ENCODE measurements around the gene DENND2C.

Gene DENND2C

DNA sequence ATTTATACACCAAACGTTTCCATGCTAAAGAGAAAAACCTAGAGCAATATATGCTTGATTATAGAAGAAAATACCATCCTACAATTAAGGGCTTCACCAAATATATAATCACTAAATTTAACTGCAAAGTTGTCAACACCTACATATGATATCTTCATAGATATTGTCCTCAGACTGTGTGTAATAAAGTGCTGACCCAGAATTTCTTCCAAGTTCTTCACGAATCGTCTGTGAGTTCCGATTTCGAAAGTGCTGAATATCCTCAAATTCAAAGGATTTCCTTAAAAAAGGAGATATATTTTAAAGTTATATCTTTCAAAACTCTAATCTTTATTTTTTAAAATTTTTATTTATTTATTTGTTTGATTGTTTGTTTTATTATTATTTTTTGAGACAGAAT, 46.5 kb downstream of the DENND2C start:
- Histone ChIP-seq H3K4me3 (IDR thresholded peaks at IDR 0.05; ENCODE audit: insufficient read depth, low read depth, low read length) (no peak overlapping the region), H3K79me2 (ENCODE audit: insufficient read depth, low read depth) (no peaks in the 10 kb centered on the region), H2AFZ (ENCODE audit: low read depth) (no peak overlapping the region), H4K20me1 (ENCODE audit: insufficient read depth) (no peaks in the 10 kb centered on the region), H3K36me3 (ENCODE audit: insufficient read depth) (no peaks in the 10 kb centered on the region), H3K27ac (no peak overlapping the region), H3K4me1 (ENCODE audit: low read depth, poor library complexity, severe bottlenecking) (no peaks in the 10 kb centered on the region), H3K9ac (no peak overlapping the region), H3K27me3 (ENCODE audit: insufficient read depth, low read depth) (no peaks in the 10 kb centered on the region), H3K4me2 (no peak overlapping the region)
- TF ChIP-seq, protein P1, sequence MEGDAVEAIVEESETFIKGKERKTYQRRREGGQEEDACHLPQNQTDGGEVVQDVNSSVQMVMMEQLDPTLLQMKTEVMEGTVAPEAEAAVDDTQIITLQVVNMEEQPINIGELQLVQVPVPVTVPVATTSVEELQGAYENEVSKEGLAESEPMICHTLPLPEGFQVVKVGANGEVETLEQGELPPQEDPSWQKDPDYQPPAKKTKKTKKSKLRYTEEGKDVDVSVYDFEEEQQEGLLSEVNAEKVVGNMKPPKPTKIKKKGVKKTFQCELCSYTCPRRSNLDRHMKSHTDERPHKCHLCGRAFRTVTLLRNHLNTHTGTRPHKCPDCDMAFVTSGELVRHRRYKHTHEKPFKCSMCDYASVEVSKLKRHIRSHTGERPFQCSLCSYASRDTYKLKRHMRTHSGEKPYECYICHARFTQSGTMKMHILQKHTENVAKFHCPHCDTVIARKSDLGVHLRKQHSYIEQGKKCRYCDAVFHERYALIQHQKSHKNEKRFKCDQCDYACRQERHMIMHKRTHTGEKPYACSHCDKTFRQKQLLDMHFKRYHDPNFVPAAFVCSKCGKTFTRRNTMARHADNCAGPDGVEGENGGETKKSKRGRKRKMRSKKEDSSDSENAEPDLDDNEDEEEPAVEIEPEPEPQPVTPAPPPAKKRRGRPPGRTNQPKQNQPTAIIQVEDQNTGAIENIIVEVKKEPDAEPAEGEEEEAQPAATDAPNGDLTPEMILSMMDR (conservative IDR thresholded peaks at IDR 0.05; ENCODE audit: low read depth, low read length), result no peak

DNA sequence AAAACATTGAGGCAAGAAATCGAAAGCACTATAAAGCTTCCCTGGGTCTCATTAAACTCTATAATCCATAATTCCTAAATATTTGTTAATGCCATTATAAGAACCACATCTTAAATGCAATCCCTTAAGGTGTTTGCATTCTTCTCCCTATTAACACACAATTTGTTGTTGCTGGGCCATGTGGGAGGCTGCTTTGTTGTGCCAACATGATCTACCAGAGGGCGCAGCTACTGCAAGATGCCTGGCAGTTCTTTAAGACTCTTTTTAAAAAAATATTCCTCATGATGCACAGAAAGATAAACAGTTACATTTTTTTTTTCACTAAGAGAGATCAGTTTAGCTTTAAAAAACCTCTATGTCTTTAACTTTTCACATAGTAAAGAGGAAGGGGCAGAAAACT, 49.4 kb downstream of the DENND2C start:
- no peaks in the 10 kb centered on the region for H3K27me3 ChIP-seq (ENCODE audit: insufficient read depth, low read depth)
- H3K4me2 ChIP-seq, result no peak overlapping the region
- TF ChIP-seq, protein P1 (conservative IDR thresholded peaks at IDR 0.05; ENCODE audit: low read depth, low read length), result no peak
- H4K20me1 ChIP-seq (ENCODE audit: insufficient read depth), result no peaks in the 10 kb centered on the region
- H3K27ac ChIP-seq, result no peak overlapping the region
- no peak overlapping the region for H2AFZ ChIP-seq (ENCODE audit: low read depth)
- no peak overlapping the region for H3K9ac ChIP-seq
- H3K4me1 ChIP-seq (ENCODE audit: low read depth, poor library complexity, severe bottlenecking), result no peaks in the 10 kb centered on the region
- no peaks in the 10 kb centered on the region for H3K36me3 ChIP-seq (ENCODE audit: insufficient read depth)
- H3K4me3 ChIP-seq (IDR thresholded peaks at IDR 0.05; ENCODE audit: insufficient read depth, low read depth, low read length), result no peak overlapping the region
- H3K79me2 ChIP-seq (ENCODE audit: insufficient read depth, low read depth), result no peaks in the 10 kb centered on the region

DNA sequence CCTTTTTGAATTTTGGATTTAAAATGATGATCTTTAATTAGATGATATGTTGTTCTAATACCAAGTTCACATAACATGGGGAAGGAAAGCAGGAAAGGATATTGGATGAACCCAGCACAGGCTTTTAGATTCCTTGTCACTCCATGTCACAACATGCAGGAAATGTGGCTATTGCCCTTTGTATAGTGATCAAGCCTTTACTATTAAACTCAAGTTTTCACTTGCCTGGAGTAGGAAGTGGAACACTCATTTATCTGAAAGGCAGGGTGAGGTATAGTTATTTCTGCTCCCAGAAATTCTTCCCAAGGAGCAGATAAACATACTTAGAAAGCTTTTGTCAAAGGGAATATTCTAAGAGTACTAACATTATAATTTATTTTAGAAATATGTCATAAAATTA, 51.2 kb downstream of the DENND2C start:
- TF ChIP-seq, protein P1 (conservative IDR thresholded peaks at IDR 0.05; ENCODE audit: low read depth, low read length), result no peak
- Histone ChIP-seq H3K36me3 (ENCODE audit: insufficient read depth) (no peaks in the 10 kb centered on the region), H3K4me3 (IDR thresholded peaks at IDR 0.05; ENCODE audit: insufficient read depth, low read depth, low read length) (no peak overlapping the region), H3K79me2 (ENCODE audit: insufficient read depth, low read depth) (no peaks in the 10 kb centered on the region), H3K27me3 (ENCODE audit: insufficient read depth, low read depth) (no peaks in the 10 kb centered on the region), H3K4me2 (no peak overlapping the region), H3K4me1 (ENCODE audit: low read depth, poor library complexity, severe bottlenecking) (no peaks in the 10 kb centered on the region), H2AFZ (ENCODE audit: low read depth) (no peak overlapping the region), H4K20me1 (ENCODE audit: insufficient read depth) (no peaks in the 10 kb centered on the region), H3K9ac (no peak overlapping the region), H3K27ac (no peak overlapping the region)

DNA sequence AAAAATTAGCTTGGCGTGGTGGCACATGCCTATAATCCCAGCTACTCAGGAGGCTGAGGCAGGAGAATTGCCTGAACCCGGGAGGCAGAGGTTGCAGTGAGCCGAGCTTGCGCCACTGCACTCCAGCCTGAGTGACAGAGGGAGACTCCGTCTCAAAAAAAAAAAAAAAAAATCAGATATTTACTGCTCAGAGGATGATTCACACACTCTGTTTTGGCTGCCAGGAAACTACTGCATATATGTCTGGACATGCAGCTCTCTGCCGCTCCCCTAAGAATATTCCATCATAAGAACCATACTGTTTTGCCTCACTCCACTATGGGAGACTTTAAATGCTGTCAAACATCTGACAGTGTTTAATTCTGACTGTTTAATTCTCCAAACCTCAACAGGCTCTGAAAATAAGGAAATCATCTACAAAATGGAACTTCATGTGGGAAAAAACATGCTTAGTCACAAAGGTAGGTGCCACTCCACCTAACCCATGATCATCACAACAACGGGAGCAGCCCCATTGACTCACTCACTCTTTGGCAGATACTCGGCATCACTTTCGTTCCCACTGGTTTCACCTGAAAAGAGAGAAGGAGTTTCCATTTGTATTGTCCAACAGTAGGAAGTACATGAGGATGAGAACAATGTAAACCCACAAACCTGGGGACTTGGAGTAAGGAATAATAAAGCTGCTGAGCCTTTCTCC, 59.2 kb downstream of the DENND2C start:
- no peak overlapping the region for H3K9ac ChIP-seq
- no peaks in the 10 kb centered on the region for H3K79me2 ChIP-seq (ENCODE audit: insufficient read depth, low read depth)
- H3K4me1 ChIP-seq (ENCODE audit: low read depth, poor library complexity, severe bottlenecking), result no peaks in the 10 kb centered on the region
- no peak overlapping the region for H2AFZ ChIP-seq (ENCODE audit: low read depth)
- H3K36me3 ChIP-seq (ENCODE audit: insufficient read depth), result no peaks in the 10 kb centered on the region
- no peaks in the 10 kb centered on the region for H3K27me3 ChIP-seq (ENCODE audit: insufficient read depth, low read depth)
- TF ChIP-seq, protein P1 (conservative IDR thresholded peaks at IDR 0.05; ENCODE audit: low read depth, low read length), result no peak
- no peak overlapping the region for H3K27ac ChIP-seq
- no peak overlapping the region for H3K4me3 ChIP-seq (IDR thresholded peaks at IDR 0.05; ENCODE audit: insufficient read depth, low read depth, low read length)
- H4K20me1 ChIP-seq (ENCODE audit: insufficient read depth), result no peaks in the 10 kb centered on the region
- no peak overlapping the region for H3K4me2 ChIP-seq

Data from KMS-11 (cell line).